ENCODE data around the gene RNASEH2B.
A peak's percentile ranks its signal among the peaks of the same experiment; 100 is the strongest.

RNASEH2B gene

GRCh38 chr13:50907781-50908180 lies 1.8 kb upstream of the RNASEH2B start:
- DNase-seq (ENCODE audit: low read depth in 2 of 3, low spot score in 2 of 3): no peak

- no peak for DNase-seq (ENCODE audit: low read depth in 2 of 3, low spot score in 2 of 3)
These were observed 1.2 kb upstream of the RNASEH2B start for GRCh38 chr13:50908371-50908770.

- DNase-seq (ENCODE audit: low read depth in 2 of 3, low spot score in 2 of 3): peak in 1 of 3 experiments; percentile 30
These were observed 854 bp downstream of the RNASEH2B start for GRCh38 chr13:50910485-50910805.

DNA sequence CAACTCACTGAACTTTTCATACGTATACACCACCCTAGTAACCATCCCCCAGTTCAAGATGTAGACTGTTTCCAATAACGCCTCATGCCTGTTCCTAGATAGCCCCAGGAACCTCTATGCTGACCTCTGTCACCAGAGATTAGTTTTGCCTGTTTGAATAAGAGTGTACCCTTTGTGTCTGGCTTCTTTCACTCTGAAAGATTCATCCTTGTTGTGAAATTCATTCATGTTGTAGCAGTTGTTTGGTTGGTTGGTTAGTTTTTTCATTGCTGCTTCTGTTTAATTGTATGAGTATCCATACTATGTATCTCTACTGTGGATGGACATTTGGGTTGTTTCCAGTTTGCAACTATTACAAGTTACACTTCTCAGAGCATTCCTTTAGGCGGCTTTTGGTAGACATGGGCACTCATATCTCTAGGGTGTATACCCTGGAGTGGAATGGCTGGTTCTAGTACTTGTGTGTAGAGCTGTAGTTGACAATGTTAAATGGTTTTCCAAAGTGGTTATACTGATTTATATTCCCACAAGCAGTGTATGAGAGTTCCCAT lies 1.6 kb downstream of the RNASEH2B start:
- no peak for DNase-seq (ENCODE audit: low read depth in 2 of 3, low spot score in 2 of 3)

- peak; percentile 66 to 83 (median 81) for DNase-seq (ENCODE audit: low read depth in 2 of 3, low spot score in 2 of 3)
These were observed 2.6 kb downstream of the RNASEH2B start for GRCh38 chr13:50911937-50912795.

- no peak for DNase-seq (ENCODE audit: low read depth in 2 of 3, low spot score in 2 of 3)
These were observed 3.3 kb downstream of the RNASEH2B start for GRCh38 chr13:50912851-50913250.

- DNase-seq (ENCODE audit: low read depth in 2 of 3, low spot score in 2 of 3): no peak
These were observed 4.6 kb downstream of the RNASEH2B start for GRCh38 chr13:50914176-50914700.

DNA sequence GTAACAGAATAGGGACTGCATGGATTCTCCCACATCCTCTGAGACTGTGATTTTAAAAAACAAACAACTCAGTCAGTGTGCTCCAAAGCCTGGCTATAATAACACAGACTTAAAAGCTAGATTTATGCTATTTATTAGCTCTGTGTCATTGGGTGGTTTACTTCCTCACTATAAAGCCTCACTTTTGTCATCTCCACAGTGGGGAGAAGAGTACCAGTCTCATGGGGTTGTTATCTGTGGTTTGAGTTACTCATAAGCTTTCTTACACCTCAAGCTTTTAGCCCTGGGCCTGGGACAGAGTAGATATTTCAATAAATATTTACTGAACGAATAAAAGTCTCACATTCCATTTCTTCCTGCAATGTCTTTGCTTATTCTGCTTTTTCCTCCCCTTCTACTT lies 5.3 kb downstream of the RNASEH2B start:
- DNase-seq (ENCODE audit: low read depth in 2 of 3, low spot score in 2 of 3): no peak

DNA sequence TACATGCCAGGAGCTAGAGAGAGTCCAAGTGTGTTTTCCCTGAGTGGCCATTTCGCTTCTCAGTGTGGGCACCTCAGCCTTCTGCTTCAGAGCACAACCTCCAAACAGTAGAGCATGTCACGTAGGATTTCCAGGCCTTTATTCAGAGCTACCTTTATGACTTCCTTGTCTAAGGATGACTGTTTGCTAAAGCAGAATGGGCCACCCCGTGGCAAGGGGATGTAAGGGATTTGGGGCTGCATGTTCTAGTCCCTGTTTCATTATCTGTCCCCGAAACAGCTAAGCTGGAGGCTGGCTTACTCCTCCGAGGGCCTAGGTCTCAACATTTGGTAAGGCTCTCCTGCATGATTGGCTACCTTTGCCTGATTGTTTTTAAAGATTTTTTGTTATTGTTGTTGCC lies 6.0 kb downstream of the RNASEH2B start:
- no peak for DNase-seq (ENCODE audit: low read depth in 2 of 3, low spot score in 2 of 3)

GRCh38 chr13:50916701-50917184 lies 7.2 kb downstream of the RNASEH2B start:
- no peak for DNase-seq (ENCODE audit: low read depth in 2 of 3, low spot score in 2 of 3)

- no peak for DNase-seq (ENCODE audit: low read depth in 2 of 3, low spot score in 2 of 3)
These were observed 8.0 kb downstream of the RNASEH2B start for GRCh38 chr13:50917572-50917971.

DNA sequence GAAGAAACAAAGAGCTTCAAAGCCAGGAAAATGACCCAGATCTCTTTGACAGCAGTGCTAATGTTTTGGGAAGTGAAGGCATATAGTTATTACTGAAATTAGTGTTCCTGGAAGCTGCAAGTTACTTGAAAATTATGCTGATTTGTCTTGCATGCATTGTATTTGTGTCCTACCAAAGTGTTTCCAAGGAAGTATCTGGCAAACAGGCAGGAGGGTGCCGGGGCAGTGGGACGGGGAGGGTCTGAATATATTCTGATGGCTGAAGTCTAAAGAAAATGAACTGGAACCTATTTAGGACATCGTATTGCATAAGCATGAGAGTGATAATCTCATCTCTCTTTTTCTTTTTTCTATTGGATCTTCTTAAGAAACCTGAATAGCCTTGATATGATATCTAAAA lies 9.0 kb downstream of the RNASEH2B start:
- DNase-seq (ENCODE audit: low read depth in 2 of 3, low spot score in 2 of 3): no peak

GRCh38 chr13:50919277-50919676 lies 9.7 kb downstream of the RNASEH2B start:
- DNase-seq (ENCODE audit: low read depth in 2 of 3, low spot score in 2 of 3): no peak

DNA sequence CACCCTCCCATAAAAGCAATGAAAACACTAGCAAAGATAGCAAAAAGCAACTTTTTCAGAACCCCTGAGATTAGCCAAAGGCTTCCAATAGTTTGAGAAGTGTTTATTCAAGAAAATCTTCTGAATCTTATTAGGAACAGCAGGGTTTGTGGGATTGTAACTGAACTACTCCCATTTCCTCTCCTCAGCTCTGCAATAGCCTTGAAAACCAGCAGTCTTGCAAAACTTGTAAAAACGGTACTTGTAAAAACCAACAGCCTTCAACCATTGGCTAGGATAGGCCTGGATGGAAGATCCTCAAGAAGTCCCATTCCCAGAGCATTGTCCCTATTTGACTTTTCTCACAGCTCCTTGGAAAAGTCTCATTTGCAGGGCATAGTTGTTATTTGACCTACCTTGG lies 12.1 kb downstream of the RNASEH2B start:
- DNase-seq (ENCODE audit: low read depth in 2 of 3, low spot score in 2 of 3): no peak

DNA sequence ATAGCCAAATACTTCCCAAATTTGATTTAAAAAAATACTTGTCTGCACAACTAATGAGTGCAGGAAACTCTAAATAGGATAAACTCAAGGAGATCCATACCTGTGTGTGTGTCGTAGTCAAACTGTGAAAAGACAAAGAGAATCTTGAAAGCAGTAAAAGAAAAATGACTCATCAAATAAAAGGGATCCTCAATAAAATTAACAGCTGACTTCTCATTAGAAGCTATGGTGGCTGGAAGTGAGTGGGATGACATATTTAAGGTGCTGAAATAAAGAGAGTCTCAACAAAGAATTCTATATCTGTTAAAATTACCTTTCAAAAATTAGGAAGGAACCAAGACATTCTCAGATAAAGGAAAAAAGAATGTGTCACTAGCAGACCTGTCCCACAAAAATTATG lies 13.7 kb downstream of the RNASEH2B start:
- no peak for DNase-seq (ENCODE audit: low read depth in 2 of 3, low spot score in 2 of 3)

GRCh38 chr13:50924025-50924424 lies 14.4 kb downstream of the RNASEH2B start:
- DNase-seq (ENCODE audit: low read depth in 2 of 3, low spot score in 2 of 3): no peak

DNA sequence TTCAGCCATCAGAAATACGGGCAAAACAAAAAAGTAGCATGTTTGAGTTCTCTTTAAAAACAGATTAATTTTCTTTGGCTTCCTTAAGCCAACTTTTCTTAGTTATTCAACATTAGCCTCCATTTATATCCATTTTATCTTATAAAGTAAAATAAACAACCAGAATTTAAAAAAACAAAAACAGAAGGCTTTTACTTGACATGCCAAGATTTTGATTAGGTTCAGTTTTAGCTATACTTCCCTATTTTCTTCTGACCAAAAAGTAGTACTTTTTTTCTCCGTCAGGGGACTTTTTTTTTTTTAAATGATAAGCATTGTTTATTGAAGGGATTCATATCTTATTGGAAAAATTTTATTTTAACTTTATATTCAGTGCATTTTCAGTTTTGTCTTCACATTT lies 18.1 kb downstream of the RNASEH2B start:
- DNase-seq (ENCODE audit: low read depth in 2 of 3, low spot score in 2 of 3): no peak

DNA sequence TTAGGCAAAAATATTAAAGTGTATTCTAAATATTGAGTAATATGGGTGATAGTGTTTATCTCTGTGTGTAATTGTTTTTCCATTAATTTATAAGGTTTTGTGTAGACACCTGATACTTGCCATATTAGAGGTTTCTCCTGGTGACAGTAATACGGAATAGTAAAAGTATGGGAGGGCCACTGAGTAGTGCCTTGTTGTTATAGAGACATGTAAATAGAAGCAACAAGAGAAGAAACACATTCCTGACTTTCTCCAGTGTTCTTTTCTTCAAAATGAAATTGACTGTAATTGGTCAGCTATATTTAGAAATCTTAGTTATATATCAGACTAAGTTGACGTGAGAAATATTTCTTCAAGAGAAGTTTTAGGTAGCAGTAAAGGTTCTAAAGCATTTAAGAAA lies 18.5 kb downstream of the RNASEH2B start:
- no peak for DNase-seq (ENCODE audit: low read depth in 2 of 3, low spot score in 2 of 3)

GRCh38 chr13:50928659-50929462 lies 19.3 kb downstream of the RNASEH2B start:
- DNase-seq (ENCODE audit: low read depth in 2 of 3, low spot score in 2 of 3): no peak

DNA sequence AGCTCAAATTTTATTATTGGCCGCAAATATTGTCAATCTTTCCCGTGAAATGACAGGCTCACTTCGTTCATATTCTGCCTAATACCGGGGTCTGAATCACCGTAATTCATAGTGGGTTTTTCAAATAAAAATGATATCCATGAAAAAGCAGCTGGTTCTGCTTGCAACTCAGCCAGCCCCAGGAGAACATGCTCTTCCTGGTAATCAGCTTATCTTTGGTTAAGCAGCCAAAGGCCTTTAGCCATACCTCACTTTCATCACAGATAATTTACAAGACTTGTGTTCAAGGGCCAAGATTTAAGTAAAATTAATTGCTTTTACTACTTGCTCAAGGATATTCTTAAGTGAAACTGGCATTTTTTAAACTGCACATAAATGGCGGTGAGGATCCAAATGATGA lies 22.5 kb downstream of the RNASEH2B start:
- no peak for DNase-seq (ENCODE audit: low read depth in 2 of 3, low spot score in 2 of 3)

GRCh38 chr13:50934735-50935435 lies 25.3 kb downstream of the RNASEH2B start:
- DNase-seq (ENCODE audit: low read depth in 2 of 3, low spot score in 2 of 3): no peak
